ENCODE measurements around the gene EPB41L1. TPM values are rescaled to one million over a fixed set of nuclear protein-coding genes. Genes with fewer than 3 reads are reported as not detected.

The EPB41L1 gene
- total RNA-seq, 2 donors from 2014 or later = 32.3 to 36.7 TPM

DNA sequence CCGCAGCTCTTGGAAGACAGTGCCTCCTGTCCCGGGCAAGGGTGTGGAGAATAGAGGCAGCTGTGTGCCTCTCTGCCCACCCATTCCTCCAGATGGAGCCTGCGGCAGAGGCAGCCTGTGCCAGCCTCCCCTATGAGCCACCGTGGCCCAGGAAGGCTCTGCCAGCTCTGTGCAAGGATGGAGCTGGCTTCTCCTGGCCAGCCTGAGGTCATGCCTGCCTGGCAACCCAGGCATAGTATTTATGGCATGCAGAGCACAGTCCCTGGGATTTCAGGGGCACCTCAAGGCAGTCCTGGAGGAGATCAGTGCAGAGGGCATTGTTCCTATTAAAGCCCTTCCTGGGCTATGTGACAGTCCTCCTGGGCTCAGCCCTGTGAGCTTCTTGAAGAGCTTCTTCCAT lies 1.5 kb downstream of the EPB41L1 start:
- H3K9me3 ChIP-seq (ENCODE audit: control insufficient read depth, low read length) = no peaks in the 10 kb centered on the region
- H3K36me3 ChIP-seq (ENCODE audit: control insufficient read depth, insufficient read depth, low read length) = no peaks in the 10 kb centered on the region
- no peak for DNase-seq
- Mint-ChIP-seq H3K36me3 (ENCODE audit: low read depth) (no peaks in the 10 kb centered on the region), H3K4me3 (no peak overlapping the region), H3K27me3 (ENCODE audit: insufficient read depth) (peaks cover 31% of the 10 kb centered on the region), H3K27ac (no peak overlapping the region), H3K9me3 (no peaks in the 10 kb centered on the region), H3K4me1 (peaks cover 2% of the 10 kb centered on the region)
- H3K4me3 ChIP-seq (ENCODE audit: low read length) = no peak overlapping the region
- no peak overlapping the region for H3K9ac ChIP-seq (ENCODE audit: extremely low read depth, low read length, poor library complexity, severe bottlenecking)
- H3K27ac ChIP-seq (ENCODE audit: low read depth, low read length) = no peak overlapping the region
- peaks cover 27% of the 10 kb centered on the region for H3K27me3 ChIP-seq (ENCODE audit: control insufficient read depth, insufficient read depth, low read length, poor library complexity, severe bottlenecking)
- WGBS, 2 experiments (ENCODE audit: insufficient coverage in 1 of 2, insufficient read length in 1 of 2) = 90% methylated on average over 4 of the region's 4 CpGs
- no peaks in the 10 kb centered on the region for H3K4me1 ChIP-seq (ENCODE audit: control insufficient read depth, insufficient read depth, low read length)
- TF ChIP-seq, protein P1, sequence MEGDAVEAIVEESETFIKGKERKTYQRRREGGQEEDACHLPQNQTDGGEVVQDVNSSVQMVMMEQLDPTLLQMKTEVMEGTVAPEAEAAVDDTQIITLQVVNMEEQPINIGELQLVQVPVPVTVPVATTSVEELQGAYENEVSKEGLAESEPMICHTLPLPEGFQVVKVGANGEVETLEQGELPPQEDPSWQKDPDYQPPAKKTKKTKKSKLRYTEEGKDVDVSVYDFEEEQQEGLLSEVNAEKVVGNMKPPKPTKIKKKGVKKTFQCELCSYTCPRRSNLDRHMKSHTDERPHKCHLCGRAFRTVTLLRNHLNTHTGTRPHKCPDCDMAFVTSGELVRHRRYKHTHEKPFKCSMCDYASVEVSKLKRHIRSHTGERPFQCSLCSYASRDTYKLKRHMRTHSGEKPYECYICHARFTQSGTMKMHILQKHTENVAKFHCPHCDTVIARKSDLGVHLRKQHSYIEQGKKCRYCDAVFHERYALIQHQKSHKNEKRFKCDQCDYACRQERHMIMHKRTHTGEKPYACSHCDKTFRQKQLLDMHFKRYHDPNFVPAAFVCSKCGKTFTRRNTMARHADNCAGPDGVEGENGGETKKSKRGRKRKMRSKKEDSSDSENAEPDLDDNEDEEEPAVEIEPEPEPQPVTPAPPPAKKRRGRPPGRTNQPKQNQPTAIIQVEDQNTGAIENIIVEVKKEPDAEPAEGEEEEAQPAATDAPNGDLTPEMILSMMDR (conservative IDR thresholded peaks at IDR 0.05) = no peak

DNA sequence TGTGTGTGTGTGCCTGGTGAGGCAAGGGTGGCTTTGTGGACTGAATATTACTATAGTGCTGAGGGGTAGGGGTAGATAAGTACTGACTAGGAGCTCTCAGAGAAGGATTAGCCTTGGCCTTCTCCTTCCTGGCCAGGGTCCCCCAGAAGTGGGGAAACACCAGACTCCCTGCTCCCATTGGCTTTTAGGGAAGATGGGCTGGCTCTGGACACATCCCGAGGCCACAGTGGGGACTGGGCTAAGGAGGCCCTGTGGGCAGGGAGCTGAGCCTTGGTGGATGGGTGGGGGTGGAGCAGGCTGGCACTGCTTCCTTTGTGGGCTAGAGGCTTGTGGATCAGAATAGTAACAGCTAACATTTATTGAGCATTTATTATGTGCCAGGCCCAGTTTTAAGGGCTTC lies 3.1 kb downstream of the EPB41L1 start:
- Mint-ChIP-seq H3K36me3 (ENCODE audit: low read depth) (no peaks in the 10 kb centered on the region), H3K4me1 (peaks cover 2% of the 10 kb centered on the region), H3K9me3 (no peaks in the 10 kb centered on the region), H3K27ac (no peak overlapping the region), H3K27me3 (ENCODE audit: insufficient read depth) (peaks cover 25% of the 10 kb centered on the region), H3K4me3 (no peak overlapping the region)
- no peak overlapping the region for H3K27ac ChIP-seq (ENCODE audit: low read depth, low read length)
- H3K9me3 ChIP-seq (ENCODE audit: control insufficient read depth, low read length) = no peaks in the 10 kb centered on the region
- H3K9ac ChIP-seq (ENCODE audit: extremely low read depth, low read length, poor library complexity, severe bottlenecking) = no peak overlapping the region
- WGBS, 2 experiments (ENCODE audit: insufficient coverage in 1 of 2, insufficient read length in 1 of 2) = 86 to 100% methylated on average over 1 of the region's 1 CpG
- no peaks in the 10 kb centered on the region for H3K36me3 ChIP-seq (ENCODE audit: control insufficient read depth, insufficient read depth, low read length)
- H3K27me3 ChIP-seq (ENCODE audit: control insufficient read depth, insufficient read depth, low read length, poor library complexity, severe bottlenecking) = peaks cover 27% of the 10 kb centered on the region
- no peak overlapping the region for H3K4me3 ChIP-seq (ENCODE audit: low read length)
- TF ChIP-seq, protein P1 (conservative IDR thresholded peaks at IDR 0.05) = no peak
- H3K4me1 ChIP-seq (ENCODE audit: control insufficient read depth, insufficient read depth, low read length) = no peaks in the 10 kb centered on the region
- DNase-seq = no peak

DNA sequence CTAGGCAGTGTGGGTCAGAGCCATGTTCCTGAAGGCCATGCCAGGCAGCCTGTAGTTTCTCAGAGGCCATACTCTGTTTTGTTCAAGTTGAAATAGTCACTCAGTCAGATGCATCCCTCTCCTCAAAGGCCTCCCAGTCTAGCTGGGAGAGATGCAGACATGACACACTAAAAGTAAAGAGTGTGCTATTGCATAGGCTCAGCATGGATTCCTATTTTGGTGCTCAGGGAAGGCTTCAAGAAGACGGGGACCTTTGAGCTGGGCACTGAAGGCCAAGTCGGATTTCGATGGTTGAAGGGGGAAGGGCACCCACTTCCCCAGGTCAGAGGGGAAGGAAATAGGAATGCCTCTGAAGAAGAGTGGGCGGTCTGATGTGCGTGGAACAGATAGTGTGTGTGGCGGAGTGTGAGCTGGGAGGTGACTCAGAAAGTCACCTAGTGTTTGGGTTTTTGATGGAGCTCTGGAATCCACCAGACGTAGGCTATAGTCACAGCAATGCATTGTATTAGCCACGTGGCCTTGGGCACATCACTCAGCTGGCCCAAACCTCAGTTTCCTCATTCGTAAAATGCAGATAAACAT lies 3.7 kb downstream of the EPB41L1 start:
- H3K4me3 ChIP-seq (ENCODE audit: low read length) = no peak overlapping the region
- DNase-seq = no peak
- H3K4me1 Mint-ChIP-seq = peaks cover 2% of the 10 kb centered on the region
- peaks cover 21% of the 10 kb centered on the region for H3K27me3 ChIP-seq (ENCODE audit: control insufficient read depth, insufficient read depth, low read length, poor library complexity, severe bottlenecking)
- H3K27ac ChIP-seq (ENCODE audit: low read depth, low read length) = no peak overlapping the region
- no peak overlapping the region for H3K4me3 Mint-ChIP-seq
- H3K36me3 ChIP-seq (ENCODE audit: control insufficient read depth, insufficient read depth, low read length) = no peaks in the 10 kb centered on the region
- H3K27ac Mint-ChIP-seq = no peak overlapping the region
- peaks cover 19% of the 10 kb centered on the region for H3K27me3 Mint-ChIP-seq (ENCODE audit: insufficient read depth)
- 86 to 87% methylated on average over 9 of the region's 9 CpGs for WGBS, 2 experiments (ENCODE audit: insufficient coverage in 1 of 2, insufficient read length in 1 of 2)
- no peaks in the 10 kb centered on the region for H3K36me3 Mint-ChIP-seq (ENCODE audit: low read depth)
- H3K9me3 ChIP-seq (ENCODE audit: control insufficient read depth, low read length) = no peaks in the 10 kb centered on the region
- H3K9ac ChIP-seq (ENCODE audit: extremely low read depth, low read length, poor library complexity, severe bottlenecking) = no peak overlapping the region
- no peaks in the 10 kb centered on the region for H3K9me3 Mint-ChIP-seq
- TF ChIP-seq, protein P1 (conservative IDR thresholded peaks at IDR 0.05) = no peak
- H3K4me1 ChIP-seq (ENCODE audit: control insufficient read depth, insufficient read depth, low read length) = no peaks in the 10 kb centered on the region
